GM06990 (cell line): Measurements from ENCODE around the gene AKAP9.

Experiments
- DNase-seq: peaks from one replicate; pipeline ENCODE4 v3.0.0-alpha.2; 2011; ENCODE audit not compliant: insufficient read length; ENCODE audit errors: extremely low read depth
- H3K27me3 ChIP-seq: replicated peaks from 2 replicates; pipeline ENCODE4 v1.6.0; 2011; ENCODE audit warnings: low read length; ENCODE audit not compliant: control insufficient read depth, insufficient read depth
- H3K36me3 ChIP-seq: 2 replicates; pipeline ENCODE4 v1.5.1; 2011; ENCODE audit warnings: low read length; ENCODE audit not compliant: control insufficient read depth, insufficient read depth
- H3K4me3 ChIP-seq: replicated peaks from 2 replicates; pipeline ENCODE4 v1.5.1; 2011; ENCODE audit warnings: low read depth, mild to moderate bottlenecking, control low read depth, low read length
- CTCF ChIP-seq: IDR thresholded peaks from 2 replicates; pipeline ENCODE4 v1.5.1; 2011; ENCODE audit warnings: low read length, control low read depth, mild to moderate bottlenecking, inconsistent platforms; ENCODE audit not compliant: insufficient read depth, poor library complexity, severe bottlenecking

Gene AKAP9

GRCh38 chr7:92058040-92058439, 117.4 kb downstream of the AKAP9 start:
- H3K36me3 ChIP-seq: no peaks in the 10 kb centered on the region

GRCh38 chr7:92058899-92059298, 118.2 kb downstream of the AKAP9 start:
- TF ChIP-seq CTCF: no peak
- DNase-seq: no peak
- no peak overlapping the region for H3K4me3 ChIP-seq
- H3K36me3 ChIP-seq: no peaks in the 10 kb centered on the region
- H3K27me3 ChIP-seq: no peaks in the 10 kb centered on the region

More at GRCh38 chr7:92058040-92058439, 117.4 kb downstream of the AKAP9 start:
- DNase-seq: no peak
- Histone ChIP-seq H3K4me3 (no peak overlapping the region), H3K27me3 (no peaks in the 10 kb centered on the region)
- TF ChIP-seq CTCF: no peak

- Histone ChIP-seq H3K36me3 (no peaks in the 10 kb centered on the region), H3K4me3 (no peak overlapping the region), H3K27me3 (no peaks in the 10 kb centered on the region)
- no peak for DNase-seq
- TF ChIP-seq CTCF: no peak
Observed at GRCh38 chr7:92061154-92061553, 120.5 kb downstream of the AKAP9 start.

- no peak for DNase-seq
- Histone ChIP-seq H3K4me3 (no peak overlapping the region), H3K27me3 (no peaks in the 10 kb centered on the region), H3K36me3 (no peaks in the 10 kb centered on the region)
- TF ChIP-seq CTCF: no peak
Observed at GRCh38 chr7:92064438-92065029, 123.9 kb downstream of the AKAP9 start.

GRCh38 chr7:92071032-92071431, 130.4 kb downstream of the AKAP9 start:
- Histone ChIP-seq H3K4me3 (no peak overlapping the region), H3K36me3 (no peaks in the 10 kb centered on the region), H3K27me3 (no peaks in the 10 kb centered on the region)
- no peak for DNase-seq
- no peak for TF ChIP-seq CTCF

GRCh38 chr7:92072121-92072520, 131.5 kb downstream of the AKAP9 start:
- Histone ChIP-seq H3K4me3 (no peak overlapping the region), H3K36me3 (no peaks in the 10 kb centered on the region), H3K27me3 (no peaks in the 10 kb centered on the region)
- no peak for DNase-seq
- no peak for TF ChIP-seq CTCF
